HEK293 (cell line): ENCODE results near the gene S100A3.

Experiments used
- CTCF ChIA-PET: fragments of 350-600 bp; formaldehyde crosslinking; extraction: SDS; loops from one replicate; lab custom pipeline; 2021; ENCODE audit warnings: antibody characterized with exemption; lab: Yijun Ruan, JAX
- POLR2A ChIA-PET: fragments of 300-600 bp; formaldehyde crosslinking; extraction: SDS; loops from one replicate; lab custom pipeline; 2020; ENCODE audit warnings: antibody characterized with exemption, inconsistent platforms; lab: Yijun Ruan, JAX
- H3K27ac ChIP-seq: fragments of 200-500 bp; sonication (Bioruptor generic); 2 replicates; pipeline ENCODE4 v1.5.1; 2014; ENCODE audit warnings: low read depth, low read length, control low read depth, inconsistent platforms; ENCODE audit errors: extremely low read depth
- H3K36me3 ChIP-seq, 2 experiments: fragments of 200-500 bp in 1 of 2; sonication (Bioruptor generic) in 1 of 2; 1 replicate in 1 of 2; 2 replicates in 1 of 2; pipeline ENCODE4 v1.5.1; 2014 to 2017; ENCODE audit warnings: inconsistent platforms in 2 of 2, low read length in 2 of 2; ENCODE audit not compliant: control insufficient read depth in 2 of 2, insufficient read depth in 1 of 2
- H3K4me1 ChIP-seq: fragments of 200-500 bp; sonication (Bioruptor generic); 2 replicates; pipeline ENCODE4 v1.5.1; 2014; ENCODE audit warnings: mild to moderate bottlenecking, low read length, inconsistent platforms; ENCODE audit not compliant: control insufficient read depth, insufficient read depth
- H3K4me3 ChIP-seq: 2 replicates; pipeline ENCODE4 v1.5.1; 2011; ENCODE audit warnings: low read depth, mild to moderate bottlenecking, control low read depth, low read length, moderate library complexity
- H3K9me3 ChIP-seq: fragments of 200-500 bp; sonication (Bioruptor generic); 2 replicates; pipeline ENCODE4 v1.5.1; 2014; ENCODE audit warnings: low read depth, low read length, inconsistent platforms; ENCODE audit not compliant: control insufficient read depth, insufficient read depth
- EGR2 ChIP-seq: fragments of 450-650 bp; formaldehyde crosslinking; IDR thresholded peaks from 2 replicates; pipeline ENCODE4 v1.5.1; 2016; ENCODE audit warnings: low read depth, missing biosample characterization, missing genetic modification characterization
- IKZF3 ChIP-seq: fragments of 450-650 bp; IDR thresholded peaks from 2 replicates; pipeline ENCODE4 v1.5.0; 2018; ENCODE audit warnings: missing biosample characterization, mild to moderate bottlenecking, missing genetic modification characterization, moderate library complexity
- SETDB1 ChIP-seq: IDR thresholded peaks from one replicate; pipeline ENCODE4 v1.6.1; 2017; ENCODE audit warnings: mild to moderate bottlenecking, low read length, moderate library complexity, mixed read lengths; ENCODE audit not compliant: insufficient read length
- WT1 ChIP-seq: fragments of 450-650 bp; formaldehyde crosslinking; IDR thresholded peaks from 2 replicates; pipeline ENCODE4 v1.5.1; 2016; ENCODE audit warnings: missing biosample characterization, missing genetic modification characterization
- ZBTB1 ChIP-seq: fragments of 450-650 bp; formaldehyde crosslinking; IDR thresholded peaks from 2 replicates; pipeline ENCODE4 v1.5.1; 2016; ENCODE audit warnings: missing biosample characterization, missing genetic modification characterization
- ZBTB7A ChIP-seq: fragments of 450-650 bp; formaldehyde crosslinking; IDR thresholded peaks from 2 replicates; pipeline ENCODE4 v1.5.1; 2016; ENCODE audit warnings: low read depth, missing biosample characterization, missing genetic modification characterization
- ZFHX2 ChIP-seq: fragments of 450-650 bp; formaldehyde crosslinking; conservative IDR thresholded peaks from 2 replicates; pipeline ENCODE4 v1.5.1; 2016; ENCODE audit warnings: missing biosample characterization, missing genetic modification characterization
- ZIC2 ChIP-seq: fragments of 450-650 bp; formaldehyde crosslinking; IDR thresholded peaks from 2 replicates; pipeline ENCODE4 v1.5.1; 2016; ENCODE audit warnings: missing biosample characterization, missing genetic modification characterization
- ZNF155 ChIP-seq: fragments of 450-650 bp; formaldehyde crosslinking; IDR thresholded peaks from 2 replicates; pipeline ENCODE4 v1.5.1; 2016; ENCODE audit warnings: missing biosample characterization, missing genetic modification characterization
- ZNF2 ChIP-seq: fragments of 450-650 bp; formaldehyde crosslinking; IDR thresholded peaks from 2 replicates; pipeline ENCODE4 v1.5.1; 2016; ENCODE audit warnings: missing biosample characterization, missing genetic modification characterization
- ZNF221 ChIP-seq: fragments of 450-650 bp; formaldehyde crosslinking; IDR thresholded peaks from 2 replicates; pipeline ENCODE4 v1.5.1; 2017; ENCODE audit warnings: missing biosample characterization, missing genetic modification characterization, borderline replicate concordance
- ZNF223 ChIP-seq: fragments of 450-650 bp; formaldehyde crosslinking; IDR thresholded peaks from 2 replicates; pipeline ENCODE4 v1.5.1; 2016; ENCODE audit warnings: missing biosample characterization, missing genetic modification characterization
- ZNF23 ChIP-seq: fragments of 450-650 bp; formaldehyde crosslinking; IDR thresholded peaks from 2 replicates; pipeline ENCODE4 v1.5.1; 2016; ENCODE audit warnings: missing biosample characterization, missing genetic modification characterization, borderline replicate concordance
- ZNF24 ChIP-seq: fragments of 450-650 bp; formaldehyde crosslinking; IDR thresholded peaks from 2 replicates; pipeline ENCODE4 v1.5.1; 2016; ENCODE audit warnings: missing biosample characterization, missing genetic modification characterization
- ZNF26 ChIP-seq: fragments of 450-650 bp; formaldehyde crosslinking; IDR thresholded peaks from 2 replicates; pipeline ENCODE4 v1.5.1; 2016; ENCODE audit warnings: missing biosample characterization, missing genetic modification characterization
- ZNF394 ChIP-seq: fragments of 450-650 bp; formaldehyde crosslinking; IDR thresholded peaks from 2 replicates; pipeline ENCODE4 v1.5.1; 2016; ENCODE audit warnings: missing biosample characterization, missing genetic modification characterization, mild to moderate bottlenecking, moderate library complexity, borderline replicate concordance
- ZNF548 ChIP-seq: fragments of 450-650 bp; formaldehyde crosslinking; IDR thresholded peaks from 2 replicates; pipeline ENCODE4 v1.5.1; 2016; ENCODE audit warnings: missing biosample characterization, missing genetic modification characterization
- ZNF549 ChIP-seq: fragments of 450-650 bp; IDR thresholded peaks from 2 replicates; pipeline ENCODE4 v1.5.1; 2018; ENCODE audit warnings: missing biosample characterization, missing genetic modification characterization, mild to moderate bottlenecking, inconsistent platforms, moderate library complexity
- ZNF560 ChIP-seq: fragments of 450-650 bp; formaldehyde crosslinking; IDR thresholded peaks from 2 replicates; pipeline ENCODE4 v1.5.1; 2017; ENCODE audit warnings: missing biosample characterization, missing genetic modification characterization, borderline replicate concordance
- ZNF621 ChIP-seq: fragments of 450-650 bp; formaldehyde crosslinking; IDR thresholded peaks from 2 replicates; pipeline ENCODE4 v1.5.1; 2017; ENCODE audit warnings: missing biosample characterization, missing genetic modification characterization
- ZNF629 ChIP-seq: fragments of 450-650 bp; formaldehyde crosslinking; IDR thresholded peaks from 2 replicates; pipeline ENCODE4 v1.5.1; 2017; ENCODE audit warnings: missing biosample characterization, missing genetic modification characterization
- ZNF654 ChIP-seq: fragments of 450-650 bp; formaldehyde crosslinking; IDR thresholded peaks from 2 replicates; pipeline ENCODE4 v1.5.1; 2016; ENCODE audit warnings: low read depth, missing biosample characterization, missing genetic modification characterization
- ZNF768 ChIP-seq: fragments of 450-650 bp; formaldehyde crosslinking; IDR thresholded peaks from 2 replicates; pipeline ENCODE4 v1.5.1; 2018; ENCODE audit warnings: missing biosample characterization, mild to moderate bottlenecking, missing genetic modification characterization
- ZNF843 ChIP-seq: fragments of 450-650 bp; formaldehyde crosslinking; IDR thresholded peaks from 2 replicates; pipeline ENCODE4 v1.5.1; 2016; ENCODE audit warnings: missing biosample characterization, missing genetic modification characterization
- ZSCAN5A ChIP-seq: fragments of 450-650 bp; formaldehyde crosslinking; IDR thresholded peaks from 2 replicates; pipeline ENCODE4 v1.5.1; 2016; ENCODE audit warnings: missing biosample characterization, missing genetic modification characterization

The S100A3 gene

GRCh38 chr1:153540394-153541361 is 8.4 kb downstream of the S100A3 start, which contains the start of gene S100A5:
TSS of gene S100A5 (minus strand) at chr1:153540934. CDS start at chr1:153540191, 743 bp downstream.
- Histone ChIP-seq H3K27ac (no peak within 1 kb of the TSS), H3K4me3 (no peak within 1 kb of the TSS), H3K36me3 (no peaks in the 10 kb centered on the region), H3K9me3 (no peaks in the 10 kb centered on the region), H3K4me1 (peaks cover 2% of the 10 kb centered on the region; the same call in 1 of the 2 replicates)
- ChIA-PET CTCF (interaction anchor here (1.0 to 1.2 kb wide), 5 partner anchors 13 to 446 kb away, joined by 3 to 6 read pairs (median 4); partner anchors contain the start of gene RAB13), POLR2A (interaction anchor here (1.3 to 1.5 kb wide), 2 partner anchors 23 to 25 kb away, joined by 3 read pairs; partner anchors contain the start of gene S100A2)
- TF ChIP-seq ZSCAN5A (tag by site-specific recombination) (no peak), ZFHX2 (tag by site-specific recombination) (peak; percentile 51; the same call in 1 of the 2 replicates), ZBTB1 (tag by site-specific recombination) (no peak), SETDB1 (no peak), ZIC2 (peak; percentile 24; the same call in 1 of the 2 replicates), IKZF3 (tag by site-specific recombination) (no peak), WT1 (no peak), EGR2 (tag by site-specific recombination) (peak; percentile 58)

- ChIA-PET POLR2A (interaction anchor here (1.0 kb wide), 1 partner anchor 12 kb away, joined by 3 read pairs; no protein-coding TSS in a partner anchor), CTCF (interaction anchor here (0.7 to 1.1 kb wide), 4 partner anchors 14 to 262 kb away, joined by 3 to 4 read pairs (median 3); no protein-coding TSS in a partner anchor)
- Histone ChIP-seq H3K4me1 (peaks cover under 1% of the 10 kb centered on the region; the same call in 1 of the 2 replicates), H3K36me3 (no peaks in the 10 kb centered on the region), H3K27ac (no peak overlapping the region), H3K9me3 (no peaks in the 10 kb centered on the region), H3K4me3 (no peak overlapping the region)
- no peak for TF ChIP-seq ZNF394
- TF ChIP-seq ZNF26, result no peak
- TF ChIP-seq ZNF843 (tag by site-specific recombination), result no peak
- no peak for TF ChIP-seq ZNF768 (tag by site-specific recombination)
- no peak for TF ChIP-seq ZNF223 (tag by site-specific recombination)
- TF ChIP-seq ZNF560 (tag by site-specific recombination), result no peak
- TF ChIP-seq ZNF548 (tag by site-specific recombination), result no peak
- no peak for TF ChIP-seq ZNF221 (tag by site-specific recombination)
- TF ChIP-seq ZNF24 (tag by site-specific recombination), result no peak
- no peak for TF ChIP-seq ZNF23 (tag by site-specific recombination)
- no peak for TF ChIP-seq ZNF549 (tag by site-specific recombination)
- no peak for TF ChIP-seq ZNF2 (tag by site-specific recombination)
- no peak for TF ChIP-seq ZBTB7A
- no peak for TF ChIP-seq ZNF629 (tag by site-specific recombination)
- TF ChIP-seq ZNF155 (tag by site-specific recombination), result no peak
- no peak for TF ChIP-seq ZNF654 (tag by site-specific recombination)
- TF ChIP-seq ZNF621 (tag by site-specific recombination), result no peak
Observed at GRCh38 chr1:153539395-153540093, 9.5 kb downstream of the S100A3 start.
